OCI-LY1 (cell line): ENCODE measurements around the gene LRRFIP2.

Experiments
- H2AFZ ChIP-seq: fragments of 200-600 bp; sonication (generic), shearing (Covaris generic); 2 replicates; pipeline ENCODE4 v1.6.0; 2014; ENCODE audit warnings: antibody characterized with exemption, mild to moderate bottlenecking, low read length
- H3F3A ChIP-seq: fragments of 200-600 bp; sonication (generic), shearing (Covaris generic); 2 replicates; pipeline ENCODE4 v1.6.0; 2014; ENCODE audit warnings: mild to moderate bottlenecking, antibody characterized with exemption, low read length, moderate library complexity; ENCODE audit not compliant: insufficient read depth
- H3K27ac ChIP-seq: fragments of 200-600 bp; sonication (generic); 2 replicates; pipeline ENCODE4 v1.5.1; 2014; ENCODE audit warnings: low read length, mixed run types, mild to moderate bottlenecking, low read depth; ENCODE audit not compliant: poor library complexity, severe bottlenecking
- H3K27me3 ChIP-seq: fragments of 200-600 bp; sonication (generic); 2 replicates; pipeline ENCODE4 v1.6.0; 2014; ENCODE audit warnings: antibody characterized with exemption, mild to moderate bottlenecking, low read length, moderate library complexity; ENCODE audit not compliant: insufficient read depth
- H3K36me3 ChIP-seq: fragments of 200-600 bp; sonication (generic); 2 replicates; pipeline ENCODE4 v1.6.1; 2014; ENCODE audit warnings: mild to moderate bottlenecking, antibody characterized with exemption, low read length, moderate library complexity, mixed read lengths; ENCODE audit not compliant: insufficient read depth
- H3K4me1 ChIP-seq: fragments of 200-600 bp; sonication (generic); 2 replicates; pipeline ENCODE4 v1.5.1; 2014; ENCODE audit warnings: mild to moderate bottlenecking, low read length, moderate library complexity; ENCODE audit not compliant: insufficient read depth, severe bottlenecking
- H3K4me2 ChIP-seq: fragments of 200-600 bp; sonication (generic), shearing (Covaris generic); 2 replicates; pipeline ENCODE4 v1.6.1; 2014; ENCODE audit warnings: low read length
- H3K4me3 ChIP-seq: fragments of 200-600 bp; sonication (generic); 2 replicates; pipeline ENCODE4 v1.5.1; 2014; ENCODE audit warnings: low read length, low read depth, mild to moderate bottlenecking, mixed read lengths; ENCODE audit not compliant: poor library complexity, severe bottlenecking
- H3K79me2 ChIP-seq: fragments of 200-600 bp; shearing (Covaris generic); 2 replicates; pipeline ENCODE4 v1.6.1; 2016; ENCODE audit warnings: mixed run types, low read length, mixed read lengths; ENCODE audit not compliant: insufficient read depth
- H3K9ac ChIP-seq: fragments of 200-600 bp; sonication (generic), shearing (Covaris generic); 2 replicates; pipeline ENCODE4 v1.6.1; 2014; ENCODE audit warnings: mild to moderate bottlenecking, low read length, mixed read lengths
- H3K9me2 ChIP-seq: fragments of 200-600 bp; sonication (generic), shearing (Covaris generic); 2 replicates; pipeline ENCODE4 v1.6.1; 2014; ENCODE audit warnings: low read depth, mild to moderate bottlenecking, low read length, mixed read lengths
- H3K9me3 ChIP-seq: fragments of 200-600 bp; shearing (Covaris generic); 2 replicates; pipeline ENCODE4 v1.6.1; 2014; ENCODE audit warnings: low read length, mixed read lengths
- H4K20me1 ChIP-seq: fragments of 200-600 bp; sonication (generic), shearing (Covaris generic); 2 replicates; pipeline ENCODE4 v1.6.0; 2016; ENCODE audit warnings: mild to moderate bottlenecking, low read length; ENCODE audit not compliant: insufficient read depth
- EZH2 ChIP-seq: fragments of 200-600 bp; sonication (generic), shearing (Covaris generic); IDR thresholded peaks from 2 replicates; pipeline ENCODE4 v1.8.0; 2017; ENCODE audit warnings: borderline replicate concordance, mixed run types, mild to moderate bottlenecking, antibody characterized with exemption, low read length, moderate library complexity, mixed read lengths
- TF ChIP-seq, protein P1 (sequence below): fragments of 200-600 bp; sonication (generic), shearing (Covaris generic); IDR thresholded peaks from 2 replicates; pipeline ENCODE4 v1.5.1; 2017; ENCODE audit warnings: mild to moderate bottlenecking, antibody characterized with exemption, low read length, moderate library complexity, mixed read lengths

The LRRFIP2 gene

DNA sequence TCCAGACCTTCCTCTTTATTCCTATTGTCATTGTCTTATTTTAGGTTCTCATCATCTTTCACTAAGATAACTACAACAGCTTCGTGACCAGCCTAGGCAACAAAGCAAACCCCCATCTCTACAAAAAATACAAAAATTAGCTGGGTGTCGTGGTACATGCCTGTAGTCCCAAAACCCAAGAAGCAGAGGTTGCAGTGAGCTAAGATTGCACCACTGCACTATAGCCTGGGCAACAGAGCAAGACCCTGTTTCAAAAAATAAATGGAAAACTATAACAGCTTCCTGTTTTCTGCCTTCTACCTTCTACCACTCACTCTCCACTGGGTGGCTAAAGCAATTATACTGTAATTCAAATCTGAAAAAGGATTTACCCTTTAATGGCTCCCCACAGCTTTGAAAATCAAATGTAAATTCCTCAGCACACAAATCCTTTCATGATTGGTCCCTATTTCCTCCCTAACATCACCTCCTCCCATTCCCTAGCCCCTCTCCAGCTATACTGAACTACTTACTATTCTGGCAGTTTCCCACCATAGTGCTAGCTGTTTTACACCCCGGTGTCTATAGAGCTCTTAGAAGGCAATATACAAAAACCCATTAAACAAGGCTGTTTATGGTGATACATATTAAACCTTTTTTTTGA, 33.4 kb downstream of the LRRFIP2 start:
- H3K9ac ChIP-seq, result no peak overlapping the region
- no peaks in the 10 kb centered on the region for H3K27me3 ChIP-seq
- no peak overlapping the region for H2AFZ ChIP-seq
- H3K9me3 ChIP-seq, result no peaks in the 10 kb centered on the region
- TF ChIP-seq, protein P1, sequence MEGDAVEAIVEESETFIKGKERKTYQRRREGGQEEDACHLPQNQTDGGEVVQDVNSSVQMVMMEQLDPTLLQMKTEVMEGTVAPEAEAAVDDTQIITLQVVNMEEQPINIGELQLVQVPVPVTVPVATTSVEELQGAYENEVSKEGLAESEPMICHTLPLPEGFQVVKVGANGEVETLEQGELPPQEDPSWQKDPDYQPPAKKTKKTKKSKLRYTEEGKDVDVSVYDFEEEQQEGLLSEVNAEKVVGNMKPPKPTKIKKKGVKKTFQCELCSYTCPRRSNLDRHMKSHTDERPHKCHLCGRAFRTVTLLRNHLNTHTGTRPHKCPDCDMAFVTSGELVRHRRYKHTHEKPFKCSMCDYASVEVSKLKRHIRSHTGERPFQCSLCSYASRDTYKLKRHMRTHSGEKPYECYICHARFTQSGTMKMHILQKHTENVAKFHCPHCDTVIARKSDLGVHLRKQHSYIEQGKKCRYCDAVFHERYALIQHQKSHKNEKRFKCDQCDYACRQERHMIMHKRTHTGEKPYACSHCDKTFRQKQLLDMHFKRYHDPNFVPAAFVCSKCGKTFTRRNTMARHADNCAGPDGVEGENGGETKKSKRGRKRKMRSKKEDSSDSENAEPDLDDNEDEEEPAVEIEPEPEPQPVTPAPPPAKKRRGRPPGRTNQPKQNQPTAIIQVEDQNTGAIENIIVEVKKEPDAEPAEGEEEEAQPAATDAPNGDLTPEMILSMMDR, result no peak
- no peak overlapping the region for H3K27ac ChIP-seq
- H3K9me2 ChIP-seq, result no peaks in the 10 kb centered on the region
- no peak overlapping the region for H3K4me3 ChIP-seq
- no peaks in the 10 kb centered on the region for H4K20me1 ChIP-seq
- H3F3A ChIP-seq, result no peaks in the 10 kb centered on the region
- peaks cover 26% of the 10 kb centered on the region for H3K36me3 ChIP-seq
- no peak overlapping the region for H3K4me2 ChIP-seq
- H3K4me1 ChIP-seq, result peaks cover 12% of the 10 kb centered on the region
- no peaks in the 10 kb centered on the region for H3K79me2 ChIP-seq

DNA sequence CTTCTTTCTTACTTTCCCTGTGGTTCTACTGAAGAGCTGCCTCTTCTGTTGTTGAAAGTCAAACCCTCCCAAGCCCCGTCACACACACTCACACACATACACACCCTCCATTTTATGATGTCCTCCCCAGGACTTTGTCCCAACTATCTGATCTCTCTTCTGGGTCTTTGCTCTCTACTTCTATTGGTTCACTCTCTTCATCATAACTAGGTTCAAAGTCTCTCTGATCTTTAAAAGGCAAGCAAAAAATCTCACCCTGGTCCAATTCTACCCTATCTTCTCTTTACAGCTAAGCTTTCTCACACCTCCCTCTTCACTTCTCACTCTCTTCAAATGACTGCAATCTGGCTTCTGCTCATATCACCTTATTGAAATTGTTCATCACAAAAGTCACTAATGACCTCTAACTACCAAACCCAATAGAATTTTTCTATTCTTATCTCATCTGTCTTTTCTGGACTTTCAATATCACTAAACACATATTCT, 34.8 kb downstream of the LRRFIP2 start:
- H3K9ac ChIP-seq, result no peak overlapping the region
- no peak overlapping the region for H3K27ac ChIP-seq
- no peak overlapping the region for H3K4me2 ChIP-seq
- no peaks in the 10 kb centered on the region for H3K9me3 ChIP-seq
- H3K79me2 ChIP-seq, result no peaks in the 10 kb centered on the region
- no peaks in the 10 kb centered on the region for H3F3A ChIP-seq
- H3K27me3 ChIP-seq, result no peaks in the 10 kb centered on the region
- H4K20me1 ChIP-seq, result no peaks in the 10 kb centered on the region
- no peaks in the 10 kb centered on the region for H3K9me2 ChIP-seq
- TF ChIP-seq, protein P1, result no peak
- TF ChIP-seq EZH2, result no peak
- peaks cover 22% of the 10 kb centered on the region for H3K36me3 ChIP-seq
- H2AFZ ChIP-seq, result no peak overlapping the region
- H3K4me3 ChIP-seq, result no peak overlapping the region
- peaks cover 12% of the 10 kb centered on the region for H3K4me1 ChIP-seq

DNA sequence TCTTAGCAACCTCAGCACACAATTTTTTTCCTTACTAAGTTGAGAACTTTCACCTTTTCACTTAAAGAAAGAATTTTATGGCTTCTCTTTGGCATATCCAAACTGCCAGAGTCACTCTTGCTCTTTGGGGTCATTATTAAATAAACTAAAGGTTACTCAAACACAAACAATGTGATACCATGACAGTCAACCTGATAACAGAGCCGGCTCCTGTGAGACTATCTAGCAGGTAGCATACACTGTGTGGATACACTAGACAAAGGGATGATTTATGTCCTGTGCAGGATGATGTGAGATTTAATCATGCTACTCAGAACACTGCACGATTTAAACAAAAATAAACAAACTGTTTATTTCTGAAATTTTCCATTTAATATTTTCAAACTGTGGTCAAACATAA, 35.6 kb downstream of the LRRFIP2 start:
- TF ChIP-seq EZH2, result no peak
- TF ChIP-seq, protein P1, result no peak
- H3K27ac ChIP-seq, result no peak overlapping the region
- H4K20me1 ChIP-seq, result no peaks in the 10 kb centered on the region
- H3K79me2 ChIP-seq, result no peaks in the 10 kb centered on the region
- no peak overlapping the region for H2AFZ ChIP-seq
- peaks cover 14% of the 10 kb centered on the region for H3K36me3 ChIP-seq
- H3K4me1 ChIP-seq, result peaks cover 12% of the 10 kb centered on the region
- H3K9ac ChIP-seq, result no peak overlapping the region
- no peaks in the 10 kb centered on the region for H3K9me2 ChIP-seq
- H3K27me3 ChIP-seq, result no peaks in the 10 kb centered on the region
- H3K4me2 ChIP-seq, result no peak overlapping the region
- no peaks in the 10 kb centered on the region for H3K9me3 ChIP-seq
- H3F3A ChIP-seq, result no peaks in the 10 kb centered on the region
- no peak overlapping the region for H3K4me3 ChIP-seq
